Hepatocyte (in vitro differentiated cells): ENCODE measurements around the gene DAZ1.
"Not testable (repeated sequence)": the region's sequence is repeated elsewhere in the genome, so short reads cannot be mapped to it uniquely, and the experiment has no call there.

Source experiments
- CTCF ChIP-seq: fragments of 200-600 bp; sonication (generic); IDR thresholded peaks from 2 replicates; pipeline ENCODE4 v1.5.1; 2016; ENCODE audit warnings: antibody characterized with exemption, mild to moderate bottlenecking; ENCODE audit not compliant: poor library complexity
- EZH2 ChIP-seq: fragments of 200-600 bp; sonication (generic); IDR thresholded peaks from 2 replicates; pipeline ENCODE4 v1.6.1; 2016; ENCODE audit warnings: antibody characterized with exemption, mild to moderate bottlenecking, borderline replicate concordance

GRCh38 chrY:23207455-23207854 lies 8.6 kb upstream of the DAZ1 start:
- not testable (repeated sequence) for TF ChIP-seq CTCF, EZH2
